DMS153 treated with DMSO at 0.1 percent for 48 hours (cell line): Measurements from ENCODE around the gene PURA.

Source experiments
- DNase-seq: peaks from one replicate; lab custom pipeline; 2025; ENCODE audit not compliant: unreplicated experiment; lab: John Stamatoyannopoulos, UW

The PURA gene

GRCh38 chr5:140109759-140110645 is 3.9 kb upstream of the PURA start:
- no peak for DNase-seq

DNA sequence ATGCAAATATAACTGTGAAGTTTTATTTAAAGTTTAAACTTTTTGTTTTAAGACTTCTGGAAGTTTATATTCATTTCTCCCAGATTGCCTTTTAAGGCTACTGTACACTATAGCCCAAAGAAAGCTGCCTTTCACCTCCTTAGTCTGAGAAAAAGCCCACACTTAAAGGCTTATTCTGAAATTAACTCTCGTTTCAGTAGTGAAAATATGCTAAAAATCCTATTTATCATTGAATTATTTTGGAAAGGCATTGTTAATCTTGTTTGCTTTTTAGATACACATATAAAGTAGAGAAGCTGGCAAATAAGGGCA is 3.3 kb upstream of the PURA start:
- no peak for DNase-seq

DNA sequence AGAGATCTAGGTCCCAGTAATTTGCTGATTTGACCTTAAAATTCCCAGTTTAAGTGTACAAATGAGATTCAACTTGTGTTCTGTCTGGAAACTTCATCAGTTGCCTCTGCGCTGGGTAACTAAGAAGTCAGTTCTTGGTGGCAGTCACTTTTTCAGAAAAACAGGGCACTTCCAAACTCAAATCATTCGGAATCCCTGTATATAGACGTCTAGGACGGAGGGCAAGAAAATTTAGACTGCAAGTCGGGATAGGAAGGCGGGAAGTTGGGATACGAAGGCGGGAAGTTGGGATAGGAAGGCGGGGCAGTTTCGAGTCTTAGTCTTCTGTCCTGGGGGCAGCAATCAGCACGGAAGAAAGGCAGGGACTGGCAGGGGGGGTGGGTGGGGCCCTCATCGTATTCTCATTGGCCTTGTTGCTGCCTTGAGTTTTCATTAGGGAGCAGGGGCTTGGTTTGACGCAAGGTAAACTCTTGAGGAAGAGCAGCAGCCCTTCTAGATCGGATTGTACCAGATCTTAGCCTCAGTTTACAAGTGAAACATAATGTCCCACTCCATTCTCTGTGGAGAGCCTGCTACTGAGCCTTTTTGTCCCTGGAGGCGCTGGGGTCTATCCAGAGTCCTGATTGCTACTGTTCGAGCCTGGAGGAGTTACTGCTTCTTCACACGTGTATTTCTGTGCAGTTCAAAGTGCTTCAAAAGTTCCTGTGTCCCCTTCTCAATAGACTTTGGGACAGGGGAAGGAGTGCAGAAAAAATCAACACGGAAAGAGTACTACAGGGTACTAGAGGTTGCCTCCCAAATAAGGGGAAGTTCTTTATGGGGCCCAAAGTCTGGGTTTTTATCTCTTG is 2.7 kb upstream of the PURA start:
- DNase-seq: no peak

GRCh38 chr5:140111859-140112551 is 1.9 kb upstream of the PURA start:
- DNase-seq: no peak

DNA sequence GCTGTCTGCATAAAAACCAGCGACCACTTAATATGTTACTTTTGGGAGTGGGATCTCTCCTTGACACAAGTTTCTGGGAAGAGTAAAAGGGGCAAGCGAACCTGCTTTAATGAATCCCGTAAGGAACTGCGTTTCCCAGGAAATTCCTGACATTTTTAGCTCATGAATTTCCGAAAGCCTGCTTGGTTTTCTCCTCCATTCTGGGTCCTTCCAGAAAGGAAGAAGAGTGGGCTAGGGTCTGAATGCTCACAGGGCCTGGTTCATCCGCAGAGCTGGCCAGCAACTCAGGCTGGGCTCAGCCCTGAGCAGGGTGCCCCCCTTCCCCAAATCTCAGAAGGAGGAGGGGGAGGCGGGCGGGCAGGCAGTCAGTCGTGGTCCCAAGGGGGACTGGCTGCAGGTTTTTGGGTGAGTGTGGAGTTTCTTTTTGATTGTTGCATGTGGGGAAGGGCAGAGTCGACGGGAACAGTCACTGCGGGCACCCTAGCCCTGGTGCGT is 1.2 kb upstream of the PURA start:
- no peak for DNase-seq

DNA sequence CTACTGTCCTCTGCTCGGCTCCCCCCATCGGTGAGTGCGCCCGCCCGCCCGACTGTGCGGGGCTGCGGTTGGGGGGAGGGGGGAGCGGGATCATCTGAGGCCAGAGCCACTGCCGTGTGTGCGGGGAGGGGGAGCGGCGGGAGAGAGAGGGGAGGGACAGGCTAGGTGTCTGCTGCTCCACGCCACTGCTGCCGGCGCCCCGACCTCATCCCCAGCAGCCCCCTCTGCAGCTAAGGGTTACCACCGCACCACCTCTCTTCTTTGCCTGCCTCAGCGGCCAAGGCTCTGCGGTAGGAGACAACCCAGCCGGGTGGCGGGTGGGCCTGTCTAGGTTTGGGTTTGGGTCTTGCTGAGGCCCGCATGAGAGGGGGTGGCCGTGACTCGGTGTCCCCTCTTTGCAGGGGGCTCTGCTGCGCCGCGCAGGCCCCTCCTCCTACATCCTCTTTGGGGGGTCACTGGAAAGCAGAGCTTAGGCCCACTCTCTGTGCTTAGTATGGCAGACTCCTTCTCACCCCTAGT is 670 bp upstream of the PURA start:
- no peak for DNase-seq

- DNase-seq: no peak
These were observed 654 bp downstream of the PURA start for GRCh38 chr5:140114341-140115185.

GRCh38 chr5:140115186-140115500 is 1.2 kb downstream of the PURA start:
- no peak for DNase-seq

DNA sequence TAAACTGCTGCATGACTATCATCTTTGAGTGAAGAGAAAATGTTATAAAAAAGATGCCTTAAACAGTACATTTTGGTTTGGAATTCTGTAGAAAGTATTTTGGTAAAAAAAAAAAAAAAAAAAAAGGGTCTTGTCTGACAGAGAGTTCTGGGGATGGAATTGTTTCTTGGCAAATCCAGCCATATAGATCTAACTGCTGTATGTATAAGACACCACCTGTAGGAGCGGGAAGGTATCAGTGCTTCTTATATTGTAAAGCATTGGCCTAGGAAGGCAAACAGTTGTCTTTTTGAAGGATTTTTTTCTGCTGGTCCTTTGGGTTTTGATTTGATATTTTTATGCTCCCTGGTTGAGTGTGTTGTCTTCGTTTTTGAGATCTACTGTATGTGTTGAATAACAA is 2.8 kb downstream of the PURA start:
- DNase-seq: no peak

DNA sequence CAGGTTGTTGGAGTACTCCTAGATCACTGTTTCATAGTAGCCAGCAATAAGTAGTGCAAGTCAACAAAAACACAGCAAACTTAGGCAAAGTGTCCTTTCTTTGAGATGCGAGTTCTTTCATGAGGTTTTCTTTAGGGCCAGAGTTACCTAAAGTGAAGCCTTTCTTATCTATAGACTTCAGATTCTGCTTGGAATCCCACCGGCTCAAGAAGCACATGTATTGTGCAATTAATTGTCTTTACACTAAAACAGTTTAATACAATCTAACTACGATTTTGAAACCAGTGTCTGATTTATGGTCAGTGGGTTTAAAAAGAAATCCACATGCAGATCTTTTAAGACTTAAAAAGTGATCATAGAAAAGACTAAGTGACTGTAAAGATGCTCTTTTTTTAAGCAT is 3.6 kb downstream of the PURA start:
- DNase-seq: no peak

DNA sequence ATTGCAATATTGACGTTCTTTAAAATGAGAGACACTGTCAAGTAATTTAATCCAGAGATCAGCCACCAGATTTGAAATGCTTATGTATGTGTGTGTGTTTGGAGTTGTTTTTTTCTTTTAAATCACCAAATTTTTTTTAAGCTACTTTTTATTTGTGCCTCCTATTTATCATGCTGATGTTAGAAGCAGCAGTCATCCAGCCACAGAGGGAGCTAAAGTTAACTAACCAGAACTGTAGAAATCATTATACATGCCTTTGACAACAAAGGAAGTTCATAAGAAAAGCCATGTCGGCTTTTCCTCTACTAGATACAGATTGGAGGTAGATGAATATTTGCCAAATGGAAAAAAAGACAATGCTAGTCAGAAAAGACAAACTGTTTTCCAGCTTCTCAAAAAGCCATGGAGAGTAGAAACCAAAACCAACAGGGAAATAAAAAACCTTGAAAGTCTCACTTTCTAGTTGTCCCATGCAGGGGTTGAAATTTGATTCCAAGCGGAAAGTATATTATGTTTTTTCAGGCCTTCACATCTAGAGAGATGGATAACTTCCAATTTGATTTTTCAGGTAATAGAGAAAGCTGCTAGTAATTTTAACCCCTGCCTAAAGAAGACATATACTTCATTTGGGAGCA is 4.5 kb downstream of the PURA start:
- DNase-seq: no peak

- DNase-seq: no peak
These were observed 11.7 kb downstream of the PURA start, which contains the start of gene IGIP for GRCh38 chr5:140125637-140126036. Gene IGIP, plus strand, starts transcription at chr5:140125937. Its CDS starts 2,540 bp downstream, at chr5:140128477.

DNA sequence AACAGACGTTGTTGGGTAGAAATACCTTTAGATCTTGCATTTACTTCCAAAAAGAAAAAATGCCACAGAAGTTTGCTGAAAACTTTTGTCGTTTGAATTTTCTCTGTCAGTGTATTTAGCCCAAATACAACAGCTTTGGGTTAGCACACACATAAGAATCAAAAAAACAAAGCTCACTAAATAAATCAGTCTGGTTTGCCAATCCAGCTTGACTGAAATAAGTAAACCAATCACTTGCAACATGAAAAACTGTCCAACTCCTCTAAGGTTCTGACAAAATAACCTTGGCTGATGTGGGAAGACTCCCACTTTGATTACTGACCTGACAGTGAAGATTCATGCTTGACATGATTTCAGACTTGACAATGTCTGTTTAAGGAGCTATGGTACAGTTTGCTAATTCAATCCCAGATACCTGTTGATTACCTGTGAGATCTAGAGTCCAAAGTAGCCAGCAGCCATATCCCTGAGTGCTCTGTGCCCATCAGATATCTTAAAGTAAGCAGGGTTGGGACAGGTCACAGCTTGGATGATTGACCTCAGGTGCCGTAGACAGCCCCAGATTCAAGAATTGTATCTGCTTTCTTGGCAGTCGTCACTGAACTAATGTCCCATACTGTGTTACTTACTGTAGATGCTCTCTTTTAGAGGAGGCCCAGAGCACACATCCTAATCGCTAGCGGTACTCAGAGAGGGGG is 12.6 kb downstream of the PURA start:
- DNase-seq: no peak

GRCh38 chr5:140128376-140128775 is 14.5 kb downstream of the PURA start:
- no peak for DNase-seq

DNA sequence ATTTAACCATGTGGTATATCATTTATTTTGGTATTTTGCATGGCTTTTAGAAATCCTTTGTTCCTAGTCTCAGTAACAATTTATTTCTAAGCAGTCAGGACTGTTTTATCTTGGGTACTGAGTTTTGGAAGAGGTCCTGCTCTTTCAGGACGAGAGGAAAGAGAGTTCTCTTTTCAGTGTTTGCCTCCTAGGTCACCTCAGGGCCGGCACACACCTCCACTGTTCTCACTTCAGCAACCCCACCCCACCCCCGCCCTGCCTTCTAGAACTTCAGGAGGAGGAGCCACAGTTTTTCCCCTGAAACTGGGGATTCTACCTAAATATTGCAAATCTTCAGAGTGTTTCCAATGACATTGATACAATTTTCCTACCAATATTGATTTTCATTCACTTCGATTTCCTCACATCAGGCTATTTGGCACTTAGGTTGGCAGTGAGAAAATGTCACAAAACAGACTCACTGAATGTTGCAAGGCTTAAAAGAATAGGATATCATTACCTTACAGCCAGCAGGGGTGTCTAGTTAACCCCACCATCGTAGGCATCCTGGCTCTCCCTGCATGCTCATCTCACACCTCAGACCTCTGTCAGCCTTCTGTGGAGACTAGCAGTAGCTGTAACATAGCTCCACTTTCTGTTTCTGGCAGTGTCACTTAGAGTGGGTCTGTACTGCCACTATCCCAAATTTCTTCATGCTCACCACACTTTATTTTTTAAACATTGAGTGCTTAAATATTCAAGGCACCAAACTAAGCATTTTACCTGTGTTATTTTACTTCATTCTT is 17.2 kb downstream of the PURA start:
- no peak for DNase-seq

GRCh38 chr5:140131967-140132409 is 18.1 kb downstream of the PURA start:
- no peak for DNase-seq

DNA sequence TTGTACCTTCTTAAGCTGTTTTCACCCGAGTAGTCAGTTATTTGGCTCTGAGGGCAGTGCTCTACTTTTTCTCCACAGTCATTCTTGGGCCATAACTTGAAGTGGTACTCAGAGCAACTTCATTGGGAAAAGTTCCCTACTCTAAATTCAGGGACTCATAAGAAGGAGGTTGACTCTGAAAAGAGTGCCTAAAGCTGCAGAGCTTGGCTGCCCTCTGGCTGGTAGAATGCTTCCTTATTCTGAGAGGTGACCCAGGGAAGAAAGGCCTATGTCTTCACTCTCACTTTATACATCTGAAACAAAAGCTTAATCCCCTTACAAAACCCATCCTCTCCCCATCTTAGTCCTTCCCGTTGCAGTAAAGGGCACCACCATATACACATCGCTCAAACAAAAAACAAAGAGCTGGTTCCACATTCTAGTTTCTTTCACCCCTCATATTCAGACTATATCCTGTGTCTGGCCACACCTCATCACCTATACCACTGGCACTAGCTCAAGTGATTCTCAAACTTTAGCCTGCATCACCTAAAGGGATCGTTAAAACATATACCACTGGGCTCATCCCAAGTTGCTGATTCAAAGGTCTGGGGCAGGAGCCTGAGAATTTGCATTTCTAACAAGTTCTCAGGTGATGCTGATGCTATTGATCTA is 19.7 kb downstream of the PURA start:
- DNase-seq: no peak
